HepG2 (cell line): ENCODE data around the gene GMCL2. TPM values are rescaled to one million over a fixed set of nuclear protein-coding genes. Genes with fewer than 3 reads are reported as not detected.

Experiments
- ATAC-seq: fragments of 200-7000 bp; cut with Tn5 transposase; 3 replicates; pipeline ENCODE4 v1.9.1; 2020; ENCODE audit warnings: mild to moderate bottlenecking, moderate library complexity
- BruUV-seq: library from RNA; stranded (reverse); fragments of 400-500 nt; replicated peaks from 2 replicates; lab custom pipeline; 2021; lab: Mats Ljungman, UMichigan
- CTCF ChIA-PET: fragments of 300-600 bp; formaldehyde crosslinking; extraction: SDS; loops from one replicate; lab custom pipeline; 2021; ENCODE audit warnings: low total read pairs, inconsistent platforms, low intra/inter-chr PET ratio; lab: Yijun Ruan, JAX
- POLR2A ChIA-PET: fragments of 350-600 bp; sonication (Branson Sonifier 250); formaldehyde crosslinking; loops from one replicate; lab custom pipeline; 2020; ENCODE audit warnings: antibody characterized with exemption, inconsistent platforms; lab: Yijun Ruan, JAX
- DNase-seq: peaks from one replicate; pipeline ENCODE4 v3.0.0-alpha.2; 2015; ENCODE audit warnings: low spot score
- FAIRE-seq: peaks from 3 replicates; lab custom pipeline; 2011; peaks lifted over from hg19 to GRCh38; lab: Jason Lieb, UNC
- H2AFZ ChIP-seq: one replicate; pipeline ENCODE4 v1.6.1; 2011; ENCODE audit warnings: low read length, inconsistent platforms
- H3K27ac ChIP-seq: fragments of 300-600 bp; 3 replicates; pipeline ENCODE4 v1.8.0; 2011; ENCODE audit warnings: mixed run types, mild to moderate bottlenecking, mixed read lengths, low read length, inconsistent platforms; ENCODE audit not compliant: insufficient read depth; ENCODE audit errors: extremely low read length
- H3K27me3 ChIP-seq, 2 experiments: fragments of 200-600 bp in 1 of 2; 2 replicates in 1 of 2; 3 replicates in 1 of 2; pipeline versions ENCODE4 v1.6.0 to v1.8.0; 2011; ENCODE audit warnings: low read length in 2 of 2, mild to moderate bottlenecking in 2 of 2, moderate library complexity in 2 of 2, inconsistent platforms in 1 of 2; ENCODE audit not compliant: insufficient read depth in 2 of 2, control insufficient read depth in 1 of 2
- H3K36me3 ChIP-seq, 2 experiments: fragments of 200-600 bp in 1 of 2; replicated peaks in 1 of 2; 2 replicates in 1 of 2; 3 replicates in 1 of 2; pipeline versions ENCODE4 v1.5.1 to v1.8.0; 2011; ENCODE audit warnings: low read length in 2 of 2, inconsistent platforms in 1 of 2; ENCODE audit not compliant: insufficient read depth in 2 of 2, control insufficient read depth in 1 of 2
- H3K4me1 ChIP-seq: 2 replicates; pipeline ENCODE4 v1.5.1; 2012; ENCODE audit warnings: low read length, inconsistent platforms; ENCODE audit not compliant: insufficient read depth
- H3K4me2 ChIP-seq: 2 replicates; pipeline ENCODE4 v1.6.0; 2011; ENCODE audit warnings: low read depth, low read length, inconsistent platforms
- H3K4me3 ChIP-seq, 3 experiments: fragments of 200-600 bp in 1 of 3; sonication (generic), shearing (Covaris generic) in 1 of 3; replicated peaks in 1 of 3; 2 replicates each; pipeline ENCODE4 v1.5.1; 2011 to 2016; ENCODE audit warnings: low read length in 3 of 3, inconsistent platforms in 2 of 3, low read depth in 2 of 3, mild to moderate bottlenecking in 2 of 3, control low read depth in 1 of 3, mixed read lengths in 1 of 3; ENCODE audit not compliant: insufficient read depth in 1 of 3
- H3K79me2 ChIP-seq: one replicate; pipeline ENCODE4 v1.6.1; 2011; ENCODE audit warnings: low read length, inconsistent platforms; ENCODE audit not compliant: insufficient read depth
- H3K9ac ChIP-seq: 2 replicates; pipeline ENCODE4 v1.6.0; 2011; ENCODE audit warnings: mild to moderate bottlenecking, low read depth, low read length, inconsistent platforms; ENCODE audit not compliant: insufficient read depth
- H3K9me3 ChIP-seq: 2 replicates; pipeline ENCODE4 v1.5.1; 2012; ENCODE audit warnings: mild to moderate bottlenecking, low read length
- H4K20me1 ChIP-seq: 2 replicates; pipeline ENCODE4 v1.6.0; 2011; ENCODE audit warnings: inconsistent platforms, mild to moderate bottlenecking, low read length, moderate library complexity; ENCODE audit not compliant: insufficient read depth
- AGO2 ChIP-seq: fragments of 200-400 bp; formaldehyde crosslinking; optimal IDR thresholded peaks from 2 replicates; pipeline ENCODE3; 2017; ENCODE audit warnings: mild to moderate bottlenecking, low read depth, low read length, moderate library complexity
- ATF7-NPFF ChIP-seq: sonication (generic); formaldehyde crosslinking; IDR thresholded peaks from 2 replicates; pipeline ENCODE4 v1.8.1; 2023; ENCODE audit warnings: mild to moderate bottlenecking, low read depth, missing genetic modification reagents, moderate library complexity
- ETV5 ChIP-seq: IDR thresholded peaks from 2 replicates; pipeline ENCODE4 v1.6.1; 2018; ENCODE audit warnings: missing biosample characterization, missing genetic modification reagents, inconsistent platforms, borderline replicate concordance
- HCFC1 ChIP-seq: fragments of 150-350 bp; IDR thresholded peaks from 2 replicates; pipeline ENCODE4 v1.6.1; 2014; ENCODE audit warnings: low read depth, low read length
- POLR2G ChIP-seq: fragments of 200-400 bp; formaldehyde crosslinking; IDR thresholded peaks from 2 replicates; pipeline ENCODE4 v1.6.1; 2018; ENCODE audit warnings: mild to moderate bottlenecking, low read depth, low read length, moderate library complexity
- RBFOX2 ChIP-seq: fragments of 200-400 bp; formaldehyde crosslinking; IDR thresholded peaks from 2 replicates; pipeline ENCODE4 v1.6.1; 2017; ENCODE audit warnings: low read depth, mild to moderate bottlenecking, low read length
- RBM22 ChIP-seq: fragments of 200-400 bp; formaldehyde crosslinking; optimal IDR thresholded peaks from 2 replicates; pipeline ENCODE3; 2017; ENCODE audit warnings: mild to moderate bottlenecking, low read length, moderate library complexity
- YEATS4 ChIP-seq: sonication (generic); formaldehyde crosslinking; IDR thresholded peaks from 2 replicates; pipeline ENCODE4 v1.4.0; 2020; ENCODE audit warnings: missing genetic modification reagents, borderline replicate concordance
- ZNF547 ChIP-seq: sonication (generic); formaldehyde crosslinking; IDR thresholded peaks from 2 replicates; pipeline ENCODE4 v1.5.1; 2020; ENCODE audit warnings: mild to moderate bottlenecking, missing genetic modification reagents
- ZNF605 ChIP-seq: sonication (generic); formaldehyde crosslinking; IDR thresholded peaks from 2 replicates; pipeline ENCODE4 v1.8.0; 2022; ENCODE audit warnings: mild to moderate bottlenecking, missing genetic modification reagents
- ZSCAN31 ChIP-seq: sonication (generic); formaldehyde crosslinking; IDR thresholded peaks from 2 replicates; pipeline ENCODE4 v1.5.0; 2020; ENCODE audit warnings: low read depth, mild to moderate bottlenecking, missing genetic modification reagents
- WGBS: methylation state at CpG from one replicate; pipeline ENCODE4 v1.1.6; 2017; ENCODE audit warnings: low lambda C conversion rate; 5-methylcytosine and 5-hydroxymethylcytosine counted together
- in situ Hi-C: cut with HindIII; loops from 2 replicates; pipeline ENCODE4 v1.10.0; 2017; ENCODE audit warnings: low pct_unique_long_range_greater_than_20kb; ENCODE audit not compliant: extremely low pct_ligation_motif_present
- intact Hi-C: fragments of 100-400 bp; cut with micrococcal nuclease; formaldehyde crosslinking; loops from one replicate; pipeline ENCODE4 v1.10.0; 2022; ENCODE audit not compliant: unreplicated experiment
- polyA plus RNA-seq, 8 experiments: library from polyadenylated mRNA; depleted of rRNA in 3 of 8; stranded (reverse) in 7 of 8; unstranded in 1 of 8; fragments of >200 nt; fragmentation: Illumina TruSeq in 4 of 8; extraction: Trizol in 4 of 8; gene quantifications; 2 replicates each; pipeline versions ENCODE4 v1.2.1 to v1.2.3, GENCODE V29; 2011 to 2016; ENCODE audit warnings: low read depth in 4 of 8, missing spikeins in 1 of 8, mixed read lengths in 1 of 8; ENCODE audit not compliant: insufficient read depth in 1 of 8
- total RNA-seq, 5 experiments: library from RNA; depleted of rRNA; stranded (reverse); fragments of >200 nt; fragmentation: Illumina TruSeq; extraction: Trizol; gene quantifications; 2 replicates each; pipeline ENCODE4 v1.2.3, GENCODE V29; 2016; ENCODE audit warnings: low read depth in 1 of 5

Gene GMCL2
- total and polyA plus RNA-seq, 2 of the 13 experiments (the other 11 are each of a cell fraction or from before 2014, with no cell fraction given) = 0.03 TPM; not detected in 1

DNA sequence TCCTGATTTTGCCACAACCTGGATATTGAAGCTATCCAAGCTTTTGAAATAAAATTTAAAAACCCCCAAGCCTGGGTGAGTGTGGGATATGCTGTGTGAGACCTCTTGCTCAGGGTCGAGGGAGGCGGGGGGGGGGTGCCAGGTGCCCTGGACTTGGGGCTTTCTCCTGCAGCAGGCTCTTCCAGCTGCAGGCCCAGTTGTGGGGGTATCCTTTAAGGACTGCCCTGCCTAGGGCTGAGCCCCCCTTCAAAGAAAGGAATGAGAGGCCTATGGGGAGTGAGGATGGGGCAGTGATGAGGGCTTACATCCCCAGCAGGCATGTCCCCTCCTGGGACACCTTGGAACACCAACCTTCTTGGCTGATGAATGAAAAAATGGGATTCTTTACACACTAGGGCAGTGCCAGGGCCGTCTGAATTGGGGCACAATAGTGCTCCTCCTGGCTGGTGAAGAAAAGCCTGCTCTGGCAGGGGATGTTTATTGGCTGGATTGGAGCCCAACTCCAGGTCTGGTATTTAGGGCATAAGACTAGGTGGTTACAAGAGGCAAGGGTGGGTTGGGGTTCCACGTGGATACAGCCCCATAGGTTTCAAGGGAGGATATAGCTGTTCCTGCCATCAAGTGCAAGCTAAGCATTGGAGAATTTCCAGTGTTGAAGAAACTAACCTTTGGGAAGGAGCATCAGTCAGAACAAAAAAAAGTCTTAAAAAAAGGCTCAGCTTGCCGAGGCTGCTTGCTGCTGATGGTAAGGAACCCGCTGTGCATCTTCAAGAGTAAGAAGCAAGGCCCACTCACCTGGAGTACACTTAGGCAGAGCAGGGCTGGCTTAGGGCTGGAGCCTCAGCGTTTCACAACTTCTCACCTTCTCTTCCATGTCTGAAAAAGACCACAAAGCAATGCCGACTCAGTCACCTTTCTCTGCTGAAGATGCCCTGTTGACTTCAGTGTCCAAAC, 24.2 kb upstream of the GMCL2 start:
- FAIRE-seq (no peak), DNase-seq (no peak), ATAC-seq (no peak)
- H4K20me1 ChIP-seq = peaks cover 26% of the 10 kb centered on the region
- POLR2A ChIA-PET = interaction anchor here (0.7 to 2.6 kb wide), 4 partner anchors 7 to 24 kb away, joined by 3 to 15 read pairs (median 4); partner anchors contain the start of genes HNRNPAB and PHYKPL
- H2AFZ ChIP-seq = no peak overlapping the region
- WGBS = 98% methylated on average over 8 of the region's 8 CpGs
- no peak overlapping the region for H3K27ac ChIP-seq
- peaks cover 16% of the 10 kb centered on the region for H3K79me2 ChIP-seq
- in situ Hi-C loops (no loop called here), intact Hi-C loops (no loop called here)
- no peak overlapping the region for H3K9ac ChIP-seq
- no peak overlapping the region for H3K4me2 ChIP-seq
- CTCF ChIA-PET = no interaction called here
- peaks cover 39% of the 10 kb centered on the region for H3K4me1 ChIP-seq
- peaks cover 20 to 99% of the 10 kb centered on the region in 2 experiments for H3K36me3 ChIP-seq
- no peak overlapping the region for H3K4me3 ChIP-seq
- H3K9me3 ChIP-seq = no peaks in the 10 kb centered on the region
- H3K27me3 ChIP-seq = no peaks in the 10 kb centered on the region
- no peak for TF ChIP-seq ZNF605 (CRISPR knock-in tag)
- peak; percentile 30 for TF ChIP-seq POLR2G
- TF ChIP-seq ATF7-NPFF (CRISPR knock-in tag) = no peak
- TF ChIP-seq AGO2 = peak; percentile 43
- TF ChIP-seq HCFC1 = no peak
- no peak for TF ChIP-seq ZSCAN31 (CRISPR knock-in tag)
- TF ChIP-seq RBM22 = peak; percentile 30
- TF ChIP-seq YEATS4 (CRISPR knock-in tag) = no peak
- peak; percentile 48; the same call in 1 of the 2 replicates for TF ChIP-seq RBFOX2
- TF ChIP-seq ZNF547 (CRISPR knock-in tag) = no peak
- TF ChIP-seq ETV5 (CRISPR knock-in tag) = no peak
- no TSS peak for BruUV-seq
